PC-3 (cell line): ENCODE results near the gene CNTRL. TPM values are rescaled to one million over a fixed set of nuclear protein-coding genes. Genes with fewer than 3 reads are reported as not detected.

Experiments used
- ATAC-seq: fragments of 200-7000 bp; cut with Tn5 transposase; 2 replicates; pipeline ENCODE4 v1.9.1; 2020; ENCODE audit warnings: mild to moderate bottlenecking, moderate library complexity
- BruUV-seq: library from RNA; stranded (reverse); fragments of 400-500 nt; replicated peaks from 2 replicates; lab custom pipeline; 2021; lab: Mats Ljungman, UMichigan
- CTCF ChIA-PET: fragments of 300-600 bp; sonication (Branson Sonifier 250); formaldehyde crosslinking; loops from one replicate; lab custom pipeline; 2022; ENCODE audit warnings: antibody characterized with exemption; lab: Charles Lee
- POLR2A ChIA-PET: fragments of 300-600 bp; sonication (Branson Sonifier 250); formaldehyde crosslinking; loops from one replicate; lab custom pipeline; 2022; ENCODE audit warnings: antibody characterized with exemption; ENCODE audit not compliant: unreplicated experiment; lab: Charles Lee
- DNase-seq: peaks from one replicate; pipeline ENCODE4 v3.0.0-alpha.2; 2015
- H2AFZ ChIP-seq: fragments of 300-600 bp; sonication (generic); 2 replicates; pipeline ENCODE4 v1.6.0; 2016; ENCODE audit warnings: antibody characterized with exemption, low read length
- H3F3A ChIP-seq: fragments of 300-600 bp; sonication (generic); one replicate; pipeline ENCODE4 v1.6.0; 2017; ENCODE audit warnings: antibody characterized with exemption, low read length, control low read depth, mild to moderate bottlenecking; ENCODE audit not compliant: unreplicated experiment
- H3K27ac ChIP-seq: fragments of 300-600 bp; sonication (generic); 2 replicates; pipeline ENCODE4 v1.5.1; 2016; ENCODE audit warnings: mild to moderate bottlenecking, low read length
- H3K27me3 ChIP-seq: fragments of 300-600 bp; sonication (generic); 2 replicates; pipeline ENCODE4 v1.6.1; 2016; ENCODE audit warnings: low read length, mixed read lengths
- H3K36me3 ChIP-seq: fragments of 300-600 bp; sonication (generic); 2 replicates; pipeline ENCODE4 v1.6.1; 2016; ENCODE audit warnings: low read depth, mixed run types, low read length, mixed read lengths
- H3K4me1 ChIP-seq: fragments of 300-600 bp; sonication (generic); 2 replicates; pipeline ENCODE4 v1.5.1; 2016; ENCODE audit warnings: low read length; ENCODE audit not compliant: insufficient read depth
- H3K4me2 ChIP-seq: fragments of 300-600 bp; sonication (generic); 2 replicates; pipeline ENCODE4 v1.6.0; 2016; ENCODE audit warnings: low read length
- H3K4me3 ChIP-seq: fragments of 300-600 bp; sonication (generic); 2 replicates; pipeline ENCODE4 v1.5.1; 2016; ENCODE audit warnings: mild to moderate bottlenecking, low read length, mixed read lengths
- H3K79me2 ChIP-seq: fragments of 300-600 bp; sonication (generic); 2 replicates; pipeline ENCODE4 v1.6.1; 2017; ENCODE audit warnings: low read length, mixed read lengths
- H3K9ac ChIP-seq: fragments of 300-600 bp; sonication (generic); 2 replicates; pipeline ENCODE4 v1.6.0; 2016; ENCODE audit warnings: mild to moderate bottlenecking, low read length
- H3K9me2 ChIP-seq: fragments of 300-600 bp; sonication (generic); replicated peaks from 2 replicates; pipeline ENCODE4 v1.6.1; 2016; ENCODE audit warnings: mixed run types, low read length, mixed read lengths
- H3K9me3 ChIP-seq: fragments of 300-600 bp; sonication (generic); 2 replicates; pipeline ENCODE4 v1.6.1; 2016; ENCODE audit warnings: low read length, mixed read lengths
- H4K20me1 ChIP-seq: fragments of 300-600 bp; sonication (generic); 2 replicates; pipeline ENCODE4 v1.6.1; 2016; ENCODE audit warnings: low read length, mixed read lengths
- CTCF ChIP-seq: fragments of 300-600 bp; sonication (generic); conservative IDR thresholded peaks from 2 replicates; pipeline ENCODE4 v1.5.1; 2017; ENCODE audit warnings: antibody characterized with exemption, low read depth, mild to moderate bottlenecking, low read length
- EZH2 ChIP-seq: fragments of 300-600 bp; sonication (generic); IDR thresholded peaks from one replicate; pipeline ENCODE4 v1.6.1; 2017; ENCODE audit warnings: antibody characterized with exemption, mild to moderate bottlenecking, low read length; ENCODE audit not compliant: unreplicated experiment
- EZH2phosphoT487 ChIP-seq: fragments of 300-600 bp; sonication (generic); IDR thresholded peaks from 2 replicates; pipeline ENCODE4 v1.6.1; 2018; ENCODE audit warnings: mild to moderate bottlenecking, antibody characterized with exemption, low read length, borderline replicate concordance
- intact Hi-C: fragments of 100-400 bp; cut with micrococcal nuclease; formaldehyde crosslinking; loops from 2 replicates; pipeline ENCODE4 v1.9.0; 2023
- total RNA-seq: library from RNA; depleted of rRNA; stranded (reverse); fragments of >200 nt; gene quantifications from 2 replicates; pipeline ENCODE4 v1.2.3, GENCODE V29; 2014

CNTRL gene
- total RNA-seq, 1 experiment from 2014 or later: 6.0 TPM

GRCh38 chr9:121172726-121173487 lies 98.2 kb downstream of the CNTRL start:
- BruUV-seq: no TSS peak
- POLR2A ChIA-PET: interaction anchor here (0.6 to 0.7 kb wide), 2 partner anchors 52 to 98 kb away, joined by 3 to 4 read pairs; no protein-coding TSS in a partner anchor

GRCh38 chr9:121173501-121173900 lies 98.7 kb downstream of the CNTRL start:
- Histone ChIP-seq H3K4me2 (no peak overlapping the region), H3K27ac (no peak overlapping the region), H2AFZ (no peak overlapping the region), H3K4me3 (no peak overlapping the region), H4K20me1 (no peaks in the 10 kb centered on the region), H3K4me1 (no peaks in the 10 kb centered on the region), H3K36me3 (peaks cover 20% of the 10 kb centered on the region; the same call in 1 of the 2 replicates), H3K9me2 (no peaks in the 10 kb centered on the region), H3K27me3 (no peaks in the 10 kb centered on the region), H3F3A (no peaks in the 10 kb centered on the region), H3K79me2 (no peaks in the 10 kb centered on the region), H3K9me3 (no peaks in the 10 kb centered on the region), H3K9ac (no peak overlapping the region)
- POLR2A ChIA-PET: interaction anchor here (0.7 kb wide), 1 partner anchor 98 kb away, joined by 4 read pairs; no protein-coding TSS in a partner anchor
- BruUV-seq: no TSS peak
- intact Hi-C loops: no loop called here
- TF ChIP-seq EZH2phosphoT487 (no peak), CTCF (no peak), EZH2 (no peak)
- ATAC-seq: no peak
- CTCF ChIA-PET: no interaction called here
- DNase-seq: no peak

More at GRCh38 chr9:121172726-121173487, 98.2 kb downstream of the CNTRL start:
- Histone ChIP-seq H2AFZ (no peak overlapping the region), H3F3A (no peaks in the 10 kb centered on the region), H3K36me3 (peaks cover 19% of the 10 kb centered on the region; the same call in 1 of the 2 replicates), H3K27me3 (no peaks in the 10 kb centered on the region), H3K4me1 (no peaks in the 10 kb centered on the region), H3K79me2 (no peaks in the 10 kb centered on the region), H3K27ac (no peak overlapping the region), H3K9me3 (no peaks in the 10 kb centered on the region), H3K9me2 (no peaks in the 10 kb centered on the region), H3K9ac (no peak overlapping the region), H3K4me3 (no peak overlapping the region), H4K20me1 (no peaks in the 10 kb centered on the region), H3K4me2 (no peak overlapping the region)
- DNase-seq (no peak), ATAC-seq (no peak)
- intact Hi-C loops: no loop called here
- TF ChIP-seq EZH2: no peak
- TF ChIP-seq CTCF: no peak
- TF ChIP-seq EZH2phosphoT487: no peak
- CTCF ChIA-PET: no interaction called here
